HG03521 (cell line): ENCODE measurements around the gene FAM234B.
"Not testable (repeated sequence)": the region's sequence is repeated elsewhere in the genome, so short reads cannot be mapped to it uniquely, and the experiment has no call there.

Source experiments
- ATAC-seq: cut with Tn5 transposase; IDR thresholded peaks from one replicate; pipeline ENCODE4 v1.9.1; 2021; ENCODE audit warnings: mild to moderate bottlenecking, moderate library complexity; ENCODE audit not compliant: unreplicated experiment

FAM234B gene

GRCh38 chr12:13052421-13052820 is 8.2 kb downstream of the FAM234B start:
- no peak for ATAC-seq

- not testable (repeated sequence) for ATAC-seq
Measured at GRCh38 chr12:13053617-13054016, 9.4 kb downstream of the FAM234B start.

- ATAC-seq = no peak
Measured at GRCh38 chr12:13060581-13060980, 16.4 kb downstream of the FAM234B start.

- ATAC-seq = no peak
Measured at GRCh38 chr12:13061377-13061776, 17.2 kb downstream of the FAM234B start.

DNA sequence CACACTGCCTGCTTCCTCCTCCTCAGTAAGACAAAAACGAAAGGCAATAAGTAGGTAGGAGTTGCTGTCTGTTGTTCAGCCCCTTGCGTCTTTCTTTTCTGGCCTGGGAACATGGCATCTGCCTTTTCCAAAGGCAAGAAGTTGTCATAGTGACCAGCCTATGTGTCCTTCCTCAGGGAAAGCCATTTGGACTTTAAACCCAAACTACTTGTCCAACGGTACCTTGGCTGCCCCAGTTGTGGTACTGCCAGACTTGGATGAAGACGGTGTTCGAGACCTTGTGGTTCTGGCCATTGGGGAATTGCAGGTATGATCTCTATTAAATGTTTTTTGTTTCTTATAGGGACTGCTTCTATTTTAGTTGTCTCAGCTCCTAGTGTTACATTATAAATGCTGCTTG is 18.5 kb downstream of the FAM234B start:
- ATAC-seq = no peak

GRCh38 chr12:13066014-13066413 is 21.8 kb downstream of the FAM234B start:
- ATAC-seq = no peak

DNA sequence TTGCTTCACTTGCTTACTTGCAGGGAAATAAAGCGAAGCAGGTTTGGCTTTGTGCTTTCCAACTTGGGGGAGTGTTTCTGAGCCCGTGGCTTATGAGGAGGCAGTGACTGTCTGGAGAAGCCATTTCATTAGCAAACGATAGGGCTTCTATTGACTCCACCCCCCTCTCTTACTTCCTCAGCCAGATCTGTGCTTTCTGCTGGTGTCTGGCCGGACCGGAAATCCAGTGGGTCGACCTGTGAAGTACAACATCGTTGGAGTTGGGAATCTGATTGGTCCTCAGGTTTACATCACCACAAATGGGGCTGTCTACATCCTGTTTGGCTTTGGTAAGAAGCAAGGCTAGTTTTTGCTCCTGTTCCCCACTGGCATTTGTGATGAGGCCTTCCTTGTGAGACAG is 22.3 kb downstream of the FAM234B start:
- ATAC-seq = no peak

DNA sequence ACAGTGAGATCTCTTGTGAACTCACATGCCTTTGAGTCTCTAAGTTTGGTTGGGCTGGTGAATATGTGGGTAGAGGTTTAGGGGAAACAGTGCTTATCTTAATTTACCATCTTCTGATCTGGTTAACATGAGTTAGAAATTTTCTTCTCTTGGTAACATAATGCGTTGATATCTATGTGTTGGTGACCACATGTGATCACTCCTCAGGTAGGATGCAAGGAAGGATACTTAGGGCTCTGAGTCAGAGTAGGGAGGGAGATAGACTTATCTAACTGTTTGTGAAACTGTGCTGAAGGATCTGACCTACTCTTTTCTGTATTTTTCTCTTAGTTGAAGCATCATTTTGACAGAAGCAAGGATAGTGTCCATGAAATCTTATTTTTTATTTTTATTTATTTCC is 23.1 kb downstream of the FAM234B start:
- ATAC-seq = no peak

GRCh38 chr12:13069380-13069779 is 25.2 kb downstream of the FAM234B start:
- ATAC-seq = no peak

- no peak for ATAC-seq
Measured at GRCh38 chr12:13071305-13072280, 27.4 kb downstream of the FAM234B start.

DNA sequence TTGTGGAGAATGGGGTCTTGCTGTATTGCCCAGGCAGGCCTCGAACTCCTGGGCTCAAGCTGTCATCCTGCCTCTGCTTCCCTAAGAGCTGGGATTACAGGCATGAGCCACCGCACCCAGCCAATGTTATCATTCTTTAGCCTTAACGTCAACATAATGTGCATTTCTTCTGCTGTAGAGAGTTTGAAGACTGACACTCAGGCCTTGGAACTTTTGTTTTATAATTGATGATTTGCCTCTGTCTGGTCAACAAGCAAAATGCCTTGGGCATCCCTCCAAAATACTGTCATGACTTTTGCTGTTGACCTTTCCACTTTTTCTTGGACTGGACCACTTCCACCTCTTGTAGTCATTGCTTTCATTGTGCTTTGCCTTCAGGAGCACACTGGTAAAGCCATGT is 29.0 kb downstream of the FAM234B start:
- no peak for ATAC-seq

DNA sequence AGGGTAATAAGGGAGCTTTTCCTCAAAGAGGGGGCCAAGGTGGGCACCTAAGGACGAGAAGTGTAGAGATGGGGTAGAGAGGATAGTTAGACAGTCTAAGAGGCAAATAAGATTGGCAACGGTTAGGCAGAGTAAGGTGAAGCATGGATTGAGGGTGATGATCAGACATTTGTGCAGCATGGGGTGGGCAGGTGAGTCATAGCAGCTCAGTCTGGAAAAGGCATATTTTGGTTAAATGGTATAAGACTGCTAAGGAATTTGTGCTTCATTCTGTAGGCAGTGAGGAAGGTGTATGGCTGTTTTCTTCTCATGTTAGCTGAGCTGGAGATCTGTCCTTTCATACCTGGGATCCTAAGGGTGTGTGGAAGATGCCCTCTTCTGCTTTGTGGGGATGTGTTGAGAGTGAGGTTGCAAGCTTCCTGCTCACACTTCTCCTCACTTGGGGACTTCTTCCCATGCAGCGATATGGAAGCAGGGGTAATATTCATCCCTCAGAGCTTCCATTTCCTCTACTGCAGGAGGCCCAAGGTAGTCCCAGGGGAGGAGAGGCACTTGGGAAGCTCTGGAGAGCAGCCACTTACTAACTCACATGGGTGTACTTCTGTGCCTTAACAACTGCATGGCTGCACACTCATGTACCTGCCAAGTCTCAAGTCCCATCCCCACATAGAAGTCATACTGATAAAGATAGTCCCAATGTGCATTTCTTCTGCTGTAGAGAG is 30.4 kb downstream of the FAM234B start:
- ATAC-seq = no peak

GRCh38 chr12:13075118-13075480 is 30.9 kb downstream of the FAM234B start:
- ATAC-seq = no peak

- ATAC-seq = no peak
Measured at GRCh38 chr12:13075786-13076570, 31.8 kb downstream of the FAM234B start.

DNA sequence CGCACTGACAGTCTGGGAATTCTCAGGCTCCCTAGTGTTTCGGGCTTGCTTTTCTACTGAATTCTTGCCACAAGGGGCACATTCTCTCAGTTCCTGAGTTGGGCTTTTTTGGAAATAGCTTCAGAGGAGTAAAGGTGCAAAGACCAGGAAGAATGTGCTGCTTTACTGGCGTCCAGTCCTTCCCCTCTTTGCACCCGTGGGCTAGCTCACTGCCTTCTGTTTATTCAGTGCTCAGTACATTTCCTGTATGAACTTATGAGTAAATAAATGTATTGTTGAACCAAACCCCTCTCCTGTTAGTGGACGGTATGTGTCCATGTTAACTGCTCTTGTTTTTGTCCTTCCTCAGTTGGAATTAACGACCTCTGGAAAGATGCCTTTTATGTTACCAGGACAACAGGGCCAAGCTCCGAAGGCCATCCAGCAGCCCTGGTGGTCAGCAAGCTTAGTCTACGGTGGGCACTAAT is 35.3 kb downstream of the FAM234B start:
- ATAC-seq = no peak

DNA sequence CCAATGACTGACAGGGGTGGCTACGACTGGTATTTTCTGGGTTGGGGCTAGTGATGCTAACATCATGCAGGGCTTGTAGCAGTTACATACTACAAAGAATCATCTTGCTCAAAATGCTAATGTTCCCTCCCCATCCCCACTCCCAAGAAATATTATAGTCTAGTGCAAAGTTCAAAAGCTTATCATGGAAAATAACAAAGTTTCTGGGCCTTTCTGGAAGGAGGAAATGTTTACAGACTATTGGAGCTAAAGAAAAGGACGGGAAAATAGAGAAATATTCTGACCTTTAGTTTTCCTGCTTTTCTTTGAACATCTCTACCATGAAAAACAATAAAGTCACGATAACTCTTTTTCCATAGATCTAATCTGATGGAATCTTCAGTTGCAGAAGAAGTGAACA is 36.1 kb downstream of the FAM234B start:
- ATAC-seq = no peak

DNA sequence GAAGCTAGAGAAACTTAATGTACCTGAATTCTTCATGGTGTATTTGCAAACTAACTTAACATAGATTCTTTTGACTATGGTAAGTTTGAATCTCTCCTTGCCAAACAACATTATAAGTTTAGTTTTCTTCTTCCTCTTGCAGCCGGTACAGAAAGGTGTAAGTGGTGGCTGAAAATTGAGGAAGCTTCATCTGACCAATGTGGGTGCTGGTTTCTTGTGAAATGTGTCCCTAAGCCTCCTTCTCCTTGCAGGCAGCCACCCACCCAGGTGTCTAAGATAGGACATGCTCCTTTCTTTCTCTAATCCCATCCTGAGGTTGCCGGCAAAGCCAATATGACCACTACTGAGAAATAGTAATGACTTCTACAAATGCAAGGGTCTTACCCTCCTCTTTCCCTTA is 38.7 kb downstream of the FAM234B start:
- ATAC-seq = no peak

DNA sequence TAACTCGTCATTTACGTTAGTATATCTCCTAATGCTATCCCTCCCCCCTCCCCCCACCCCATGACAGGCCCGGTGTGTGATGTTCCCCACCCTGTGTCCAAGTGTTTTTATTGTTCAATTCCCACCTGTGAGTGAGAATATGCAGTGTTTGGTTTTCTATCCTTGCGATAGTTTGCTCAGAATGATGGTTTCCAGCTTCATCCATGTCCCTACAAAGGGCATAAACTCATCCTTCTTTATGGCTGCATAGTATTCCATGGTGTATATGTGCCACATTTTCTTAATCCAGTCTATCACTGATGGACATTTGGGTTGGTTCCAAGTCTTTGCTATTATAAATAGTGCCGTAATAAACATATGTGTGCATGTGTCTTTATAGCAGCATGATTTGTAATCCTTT is 39.5 kb downstream of the FAM234B start:
- not testable (repeated sequence) for ATAC-seq

DNA sequence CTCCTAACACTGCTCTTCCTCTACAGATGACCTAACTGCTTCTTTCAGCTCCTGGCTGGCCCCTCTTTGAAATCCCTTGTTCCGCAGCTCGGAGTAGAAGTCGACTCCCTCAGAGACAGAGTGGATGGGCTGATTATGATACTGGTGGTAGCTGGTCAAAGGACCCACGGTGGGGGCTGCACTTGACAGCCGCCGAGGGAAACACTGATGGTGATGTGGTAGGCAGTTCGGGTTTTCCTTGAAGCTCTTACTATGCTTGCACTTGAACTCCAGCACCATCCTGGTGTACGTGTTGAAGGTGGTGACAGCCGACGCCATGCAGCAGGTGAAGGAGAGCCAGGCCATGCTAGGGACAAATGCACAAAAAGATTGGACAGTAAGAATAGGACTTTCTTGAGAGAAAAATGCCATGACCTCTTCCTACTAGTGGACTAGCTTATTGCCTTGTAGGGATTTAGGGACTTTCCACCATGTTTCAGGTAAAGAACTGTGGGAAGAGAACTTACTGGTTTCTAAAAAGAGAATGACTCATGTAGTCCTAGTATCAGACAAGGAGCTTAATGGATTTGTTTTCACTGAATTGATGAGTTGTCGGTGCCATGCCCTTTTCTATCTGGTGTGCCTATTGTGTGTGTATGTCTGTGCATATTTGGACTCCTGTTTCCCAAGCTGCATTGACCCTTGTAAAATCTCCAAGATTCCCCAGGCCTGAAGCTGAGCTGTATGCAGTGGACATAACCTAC is 40.9 kb downstream of the FAM234B start:
- ATAC-seq = no peak

- no peak for ATAC-seq
Measured at GRCh38 chr12:13085968-13086686, 41.9 kb downstream of the FAM234B start.
